NCI-H226 (cell line): ENCODE results near the gene NT5C2.
"Not testable (repeated sequence)": the region's sequence is repeated elsewhere in the genome, so short reads cannot be mapped to it uniquely, and the experiment has no call there.

ENCODE experiments used
- DNase-seq: peaks from one replicate; pipeline ENCODE4 v3.0.0-alpha.2; 2015

NT5C2 gene

DNA sequence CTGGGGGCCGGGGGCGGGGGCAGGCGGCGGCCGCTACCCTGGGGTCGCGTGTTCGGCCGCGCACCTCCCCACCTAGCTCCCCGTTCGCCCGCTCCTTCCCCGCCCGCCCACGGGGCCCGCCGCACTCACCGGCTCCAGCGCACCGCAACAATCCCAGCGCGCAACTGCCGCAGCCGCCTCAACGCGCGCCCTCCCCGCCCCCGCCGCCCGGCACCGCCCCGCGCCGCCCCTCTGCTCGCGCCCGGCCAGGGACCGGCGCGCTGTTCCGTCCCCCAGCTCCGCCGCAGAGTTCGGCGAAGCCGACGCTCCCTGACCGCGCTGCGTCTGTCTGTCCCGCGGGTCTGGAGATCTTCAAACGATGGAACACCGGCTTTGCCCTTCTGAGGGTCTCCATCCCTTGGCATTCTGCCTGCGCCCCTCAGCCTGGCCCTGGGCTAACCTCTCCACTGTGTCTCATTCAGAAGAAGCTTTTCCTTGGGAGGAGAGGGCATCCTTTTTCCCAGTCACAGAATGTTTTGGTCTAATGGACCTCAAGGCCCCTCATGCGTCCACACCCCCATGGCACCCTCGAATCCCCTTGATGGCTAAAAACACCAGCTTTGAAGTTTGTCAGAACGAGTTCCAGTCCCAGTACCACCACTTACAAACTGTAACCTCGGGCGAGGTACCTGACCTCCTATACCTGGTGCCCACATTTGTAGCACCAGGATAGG is at the start of gene NT5C2:
Gene NT5C2, minus strand, starts transcription at position 166 of the 713 bp plus-strand sequence. CDS start 18,314 bp downstream, outside the sequence.
- peak; percentile 68 for DNase-seq

DNA sequence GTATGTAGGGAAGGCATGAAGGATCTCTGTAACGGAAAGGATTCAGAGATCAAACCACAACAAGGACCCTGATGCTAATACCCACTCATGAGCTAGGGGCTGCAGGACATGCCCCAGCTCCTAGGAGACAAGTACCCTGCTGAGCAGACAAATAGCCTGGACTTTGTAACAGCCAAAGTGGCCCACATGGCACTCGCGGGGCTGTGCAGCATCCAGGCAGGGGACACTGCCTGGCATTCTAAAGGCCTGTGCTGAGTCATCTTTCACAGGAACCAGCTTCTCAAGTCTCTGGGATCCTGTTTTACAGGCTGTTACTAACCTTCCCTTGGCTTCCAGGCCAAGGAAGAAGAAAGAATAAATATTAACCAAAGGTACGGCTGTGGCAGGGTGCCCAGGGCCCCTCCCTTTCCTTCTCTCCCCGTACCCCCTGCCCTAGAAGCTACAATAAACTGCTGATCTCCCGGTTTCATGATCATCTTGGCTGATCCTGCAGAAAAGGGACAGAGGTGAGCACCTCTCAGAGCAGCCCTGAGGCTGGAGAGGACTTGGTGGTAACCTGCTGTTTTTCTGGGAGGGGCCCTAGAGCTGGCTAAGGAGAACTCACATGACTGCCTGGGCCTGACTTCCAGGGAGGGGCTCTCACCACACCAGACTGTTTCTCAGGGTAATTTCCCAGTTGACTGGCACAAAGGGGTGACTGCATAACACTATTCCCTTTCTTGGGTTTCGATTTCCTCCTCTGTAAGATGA is 48.4 kb upstream of the NT5C2 start:
- DNase-seq: peak; percentile 47

DNA sequence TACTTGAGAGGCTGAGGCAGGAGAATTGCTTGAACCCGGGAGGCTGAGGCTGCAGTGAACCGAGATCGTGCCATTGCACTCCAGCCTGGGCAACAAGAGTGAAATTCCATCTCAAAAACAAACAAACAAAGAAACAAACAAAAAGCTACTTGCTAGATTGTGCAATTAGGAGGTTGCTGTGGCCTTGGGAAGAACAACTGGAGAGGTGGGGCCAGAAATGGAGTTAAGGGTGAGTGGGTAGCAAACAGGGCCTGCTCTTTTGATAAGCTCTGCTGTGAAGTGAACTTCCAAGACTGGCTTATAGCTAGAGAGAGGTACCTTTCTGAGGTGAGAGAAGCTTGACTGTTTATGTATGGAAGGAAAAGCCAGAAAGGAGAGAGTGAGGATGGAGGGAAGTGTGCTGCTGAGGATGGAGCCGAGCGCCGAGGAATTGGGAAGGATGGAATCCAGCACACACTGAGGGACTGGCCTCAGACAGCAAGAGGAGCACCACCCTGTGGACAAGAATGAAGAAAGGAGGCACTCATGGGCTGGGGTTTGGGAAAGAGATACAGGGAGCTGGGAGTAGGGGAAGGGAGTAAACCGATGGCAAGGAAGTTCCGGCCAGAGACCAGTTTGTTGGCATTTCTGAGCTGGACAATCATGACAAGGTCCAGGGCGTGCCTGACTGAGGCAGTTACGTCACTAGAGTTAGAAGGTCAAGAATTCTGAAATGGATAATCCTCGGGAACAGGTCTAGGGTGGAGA is 45.6 kb upstream of the NT5C2 start:
- DNase-seq: peak; percentile 87

DNA sequence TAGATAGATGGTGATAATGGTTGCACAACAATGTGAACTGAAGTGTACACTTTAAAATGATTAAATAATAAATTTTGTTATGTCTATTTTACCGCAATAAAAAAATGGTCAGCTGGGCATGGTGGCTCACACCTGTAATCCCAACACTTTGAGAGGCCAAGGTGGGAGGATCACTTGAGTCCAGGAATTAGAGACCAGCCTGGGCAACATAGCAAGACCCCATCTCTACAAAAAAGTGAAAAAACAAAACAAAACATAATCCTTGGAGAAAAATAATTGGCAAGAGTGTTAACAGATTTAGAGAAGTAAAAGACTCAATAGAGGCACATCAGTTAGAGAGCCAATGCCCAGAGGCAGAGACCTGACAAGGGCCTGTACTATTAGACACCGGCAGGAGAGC is 42.7 kb upstream of the NT5C2 start:
- DNase-seq: no peak

DNA sequence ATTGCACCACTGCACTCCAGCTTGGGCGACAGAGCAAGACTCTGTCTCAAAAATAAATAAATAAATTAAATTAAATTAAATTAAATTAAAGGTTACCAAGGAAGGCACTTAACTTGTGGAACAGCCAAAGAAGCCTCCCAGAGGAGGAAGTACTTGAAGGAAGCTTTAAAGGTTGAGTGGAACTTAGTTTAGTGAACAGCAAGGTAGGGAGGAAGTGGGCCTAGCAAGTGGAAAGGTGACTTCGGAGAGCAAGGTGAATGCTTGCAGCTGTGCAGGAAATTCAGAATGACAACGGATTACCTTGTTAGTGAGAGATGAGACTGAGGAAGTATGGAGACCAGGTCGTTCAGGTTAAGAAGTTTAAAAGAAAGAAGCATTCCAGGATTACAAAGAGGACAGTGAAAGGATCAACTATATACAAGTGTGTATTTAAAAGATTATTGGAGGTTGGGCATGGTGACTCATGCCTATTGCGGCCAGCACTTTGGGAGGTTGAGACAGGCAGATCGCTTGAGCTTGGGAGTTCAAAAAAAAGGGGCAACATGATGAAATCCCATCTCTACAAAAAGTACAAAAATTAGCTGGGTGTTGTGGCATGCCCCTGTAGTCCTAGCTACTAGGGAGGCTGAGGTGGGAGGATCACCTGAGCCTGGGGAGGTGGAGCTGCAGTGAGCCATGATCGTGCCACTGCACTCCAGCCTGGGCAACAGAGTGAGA is 39.9 kb upstream of the NT5C2 start:
- peak; percentile 52 for DNase-seq

DNA sequence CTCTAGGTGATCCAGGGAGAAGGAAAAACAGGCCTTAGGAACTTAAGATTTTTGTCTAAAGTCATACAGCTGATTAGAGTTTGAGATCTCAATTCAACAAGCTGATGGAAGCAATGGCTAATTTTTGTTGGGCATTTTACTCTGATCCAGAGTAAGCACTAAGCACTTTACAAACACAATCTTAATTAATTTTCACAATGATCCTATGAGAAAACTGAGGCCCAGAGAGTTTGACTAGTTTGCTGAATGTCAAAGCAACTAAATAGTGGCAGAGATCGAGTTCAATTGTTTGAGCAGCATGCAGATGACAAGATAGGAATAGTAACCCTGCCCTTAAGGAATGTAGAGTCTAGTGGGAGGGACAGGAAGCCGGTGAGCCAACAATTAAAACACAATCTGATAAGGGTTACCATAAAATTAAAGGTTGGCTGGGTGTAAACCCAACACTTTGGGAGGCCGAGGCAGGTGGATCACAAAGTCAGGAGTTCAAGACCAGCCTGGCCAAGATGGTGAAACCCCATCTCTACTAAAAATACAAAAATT is 39.1 kb upstream of the NT5C2 start:
- DNase-seq: no peak

DNA sequence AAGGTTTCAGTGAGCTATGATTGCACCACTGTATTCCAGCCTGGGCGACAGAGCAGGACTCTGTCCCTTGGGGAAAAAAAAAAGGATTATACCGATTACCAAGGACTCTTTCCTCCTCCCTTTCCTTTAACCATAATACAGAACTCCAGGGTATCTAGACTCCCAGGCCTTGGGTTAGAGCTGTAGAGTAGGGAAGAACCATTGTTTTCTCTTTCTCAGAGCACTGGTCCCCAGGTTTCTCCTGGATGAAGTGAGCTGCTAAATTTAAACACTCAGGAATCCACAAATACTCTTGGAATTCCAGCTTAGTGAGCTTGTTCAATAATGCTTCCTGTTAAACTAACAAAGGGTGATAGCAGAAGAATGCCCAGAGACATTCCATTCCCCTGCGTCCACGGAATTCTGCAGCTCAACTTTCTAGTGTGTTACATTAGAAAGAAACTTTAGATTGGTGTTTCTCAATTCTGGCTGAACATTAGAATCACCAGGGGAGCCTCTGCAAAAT is 38.0 kb upstream of the NT5C2 start:
- DNase-seq: peak; percentile 98

DNA sequence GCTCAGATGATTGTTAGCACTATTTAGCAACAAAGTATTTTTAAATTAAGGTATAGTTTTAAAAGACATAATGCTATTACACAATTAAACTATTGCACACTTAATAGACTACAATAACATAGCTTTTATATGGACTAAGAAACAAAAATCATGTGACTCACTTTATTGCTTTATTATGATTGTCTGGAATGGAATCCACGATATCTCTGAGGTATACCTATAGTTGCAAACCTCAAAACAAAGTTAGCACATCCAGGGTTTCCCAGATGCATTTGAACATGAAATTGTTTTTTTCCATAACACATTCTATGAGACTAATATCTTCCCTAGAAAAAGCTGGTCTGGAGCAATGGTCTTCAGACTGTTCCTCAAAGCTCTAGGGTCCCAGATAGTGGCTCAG is 34.3 kb upstream of the NT5C2 start:
- peak; percentile 81 for DNase-seq

DNA sequence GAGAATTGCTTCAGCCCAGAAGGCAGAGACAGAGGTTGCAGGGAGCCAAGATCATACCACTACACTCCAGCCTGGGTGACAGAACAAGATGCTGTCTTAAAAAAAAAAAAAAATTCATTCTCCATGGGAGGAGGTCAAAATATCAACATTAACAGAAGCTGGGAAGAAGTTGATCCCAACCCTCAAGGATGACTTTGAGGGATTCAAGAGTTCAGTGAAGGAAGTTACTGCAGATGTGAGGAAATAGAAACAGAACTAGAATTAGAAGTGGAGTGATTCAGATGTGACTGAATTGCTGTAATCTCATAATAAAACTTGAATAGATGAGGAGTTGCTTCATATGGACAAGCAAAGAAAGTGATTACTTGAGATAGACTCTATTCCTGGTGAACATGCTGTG is 32.9 kb upstream of the NT5C2 start:
- DNase-seq: no peak

DNA sequence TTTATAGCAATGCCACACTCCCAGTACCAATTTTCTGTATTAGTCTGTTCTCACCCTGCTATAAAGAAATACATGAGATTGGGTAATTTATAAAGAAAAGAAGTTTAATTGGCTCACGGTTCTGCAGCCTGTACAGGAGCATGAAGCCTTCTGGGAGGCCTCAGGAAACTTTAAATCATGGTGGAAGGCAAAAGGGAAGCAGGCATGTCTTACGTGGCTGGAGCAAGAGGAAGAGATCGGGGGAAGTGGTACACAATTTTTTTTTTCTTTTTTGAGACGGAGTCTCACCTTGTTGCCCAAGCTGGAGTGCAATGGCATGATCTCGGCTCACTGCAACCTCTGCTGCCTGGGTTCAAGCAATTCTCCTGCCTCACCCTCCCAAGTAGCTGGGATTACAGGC is 31.6 kb upstream of the NT5C2 start:
- not testable (repeated sequence) for DNase-seq

DNA sequence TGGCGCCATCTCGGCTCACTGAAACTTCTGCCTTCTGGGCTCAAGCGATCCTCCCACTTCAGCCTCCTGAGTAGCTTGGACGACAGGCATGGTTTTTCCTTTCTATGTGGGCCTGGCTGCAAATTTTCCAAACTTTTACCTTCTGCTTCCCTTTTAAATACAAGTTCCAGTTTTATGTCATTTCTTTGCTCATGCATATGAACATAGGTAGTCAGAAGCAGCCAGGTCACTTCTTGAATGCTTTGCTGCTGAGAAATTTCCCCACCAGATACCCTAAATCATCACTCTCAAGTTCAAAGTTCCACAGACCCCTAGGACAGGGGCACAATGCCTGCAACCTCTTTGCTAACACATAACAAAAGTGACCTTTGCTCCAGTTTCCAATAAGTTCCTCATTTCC is 31.1 kb upstream of the NT5C2 start:
- no peak for DNase-seq

DNA sequence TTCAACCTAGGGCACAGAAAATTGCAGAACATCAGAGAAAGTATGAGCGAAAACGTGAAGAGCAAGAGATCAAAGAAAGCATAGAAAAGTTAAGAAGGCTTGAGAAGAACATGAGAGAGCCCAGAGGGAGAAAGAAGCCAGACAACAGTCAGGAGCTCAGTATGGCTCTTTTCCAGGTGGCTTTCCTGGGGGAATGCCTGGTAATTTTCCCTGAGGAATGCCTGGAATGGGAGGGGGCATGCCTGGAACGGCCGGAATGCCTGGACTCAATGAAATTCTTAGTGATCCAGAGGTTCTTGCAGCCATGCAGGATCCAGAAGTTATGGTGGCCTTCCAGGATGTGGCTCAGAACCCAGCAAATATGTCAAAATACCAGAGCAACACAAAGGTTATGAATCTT is 23.3 kb upstream of the NT5C2 start:
- DNase-seq: peak; percentile 81

DNA sequence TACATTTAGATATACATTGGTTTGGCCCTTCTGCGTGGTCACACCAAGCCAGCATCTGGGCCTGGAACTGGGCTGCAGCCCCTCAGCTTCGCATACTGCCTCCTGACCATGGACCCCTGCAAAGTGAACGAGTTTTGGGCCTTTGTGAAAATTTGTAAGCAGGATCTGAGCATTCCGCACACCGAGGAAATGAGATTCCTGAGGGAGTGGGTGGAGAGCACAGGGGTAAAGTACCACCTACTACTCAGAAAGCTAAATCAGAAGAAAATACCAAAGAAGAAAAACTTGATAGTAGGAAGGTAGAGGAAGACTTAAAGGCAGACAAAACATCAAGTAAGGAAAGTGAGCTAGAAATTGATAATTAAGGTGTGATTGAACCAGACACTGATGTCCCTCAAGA is 22.5 kb upstream of the NT5C2 start:
- no peak for DNase-seq

DNA sequence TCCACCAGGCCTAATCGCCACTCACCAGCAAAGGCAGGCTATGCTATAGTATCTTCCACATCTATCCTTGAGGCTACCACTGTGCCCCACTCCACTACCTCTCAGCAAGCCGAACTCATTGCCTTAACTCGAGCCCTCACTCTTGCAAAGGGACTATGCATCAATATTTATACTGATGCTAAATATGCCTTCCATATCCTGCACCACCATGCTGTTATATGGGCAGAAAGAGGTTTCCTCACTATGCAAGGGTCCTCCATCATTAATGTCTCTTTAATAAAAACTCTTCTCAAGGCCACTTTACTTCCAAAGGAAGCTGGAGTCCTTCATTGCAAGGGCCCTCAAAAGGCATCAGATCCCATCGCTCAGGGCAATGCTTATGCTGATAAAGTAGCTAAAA is 17.2 kb upstream of the NT5C2 start:
- DNase-seq: not testable (repeated sequence)

DNA sequence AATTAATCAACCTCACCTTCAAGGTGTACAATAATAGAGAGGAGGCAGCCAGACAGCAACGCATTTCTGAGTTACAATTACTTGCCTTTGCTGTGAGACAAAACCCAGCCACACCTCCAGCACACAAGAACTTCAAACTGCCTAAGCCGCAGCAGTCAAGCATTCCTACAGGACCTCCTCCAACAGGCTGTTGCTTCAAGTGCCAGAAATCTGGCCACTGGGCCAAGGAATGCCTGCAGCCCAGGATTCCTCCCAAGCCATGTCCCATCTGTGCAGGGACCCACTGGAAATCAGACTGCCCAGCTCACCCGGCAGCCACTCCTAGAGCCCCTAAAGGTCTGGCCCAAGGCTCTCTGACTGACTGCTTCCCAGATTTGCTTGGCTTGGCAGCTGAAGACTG is 14.6 kb upstream of the NT5C2 start:
- DNase-seq: not testable (repeated sequence)

DNA sequence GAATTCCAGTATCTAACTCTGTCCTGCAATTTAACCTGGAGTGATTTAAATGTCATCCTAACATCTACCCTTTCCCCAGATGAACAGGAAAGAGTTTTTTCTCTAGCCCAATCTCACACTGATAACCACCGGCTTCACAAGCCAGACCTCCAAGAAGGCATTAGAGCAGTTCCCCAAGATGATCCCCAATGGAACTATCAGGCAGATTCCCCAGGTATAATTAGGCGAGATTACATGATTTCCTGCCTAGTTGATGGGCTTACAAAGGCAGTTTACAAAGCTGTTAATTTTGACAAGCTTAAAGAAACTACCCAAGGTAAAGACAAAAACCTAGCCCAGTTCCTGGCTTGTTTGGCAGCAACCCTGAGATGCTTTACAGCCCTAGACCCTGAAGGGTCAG is 14.1 kb upstream of the NT5C2 start:
- DNase-seq: no peak

DNA sequence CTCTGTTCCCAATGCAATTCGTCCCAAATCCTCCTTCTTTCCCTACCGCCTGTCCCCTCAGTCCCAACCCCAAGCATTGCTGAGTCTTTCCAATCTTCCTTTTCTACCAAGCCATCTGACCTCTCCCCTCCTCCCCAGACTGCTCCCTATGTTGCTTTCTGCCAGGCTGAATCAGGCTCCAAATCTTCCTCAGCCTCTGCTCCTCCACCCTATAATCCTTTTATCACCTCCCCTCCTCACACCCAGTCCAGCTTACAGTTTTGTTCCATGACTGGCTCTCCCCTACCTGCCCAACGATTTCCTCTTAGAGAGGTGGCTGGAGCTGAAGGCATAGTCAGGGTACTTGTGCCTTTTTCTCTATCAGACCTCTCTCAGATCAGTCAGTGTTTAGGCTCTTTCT is 13.6 kb upstream of the NT5C2 start:
- DNase-seq: not testable (repeated sequence)

DNA sequence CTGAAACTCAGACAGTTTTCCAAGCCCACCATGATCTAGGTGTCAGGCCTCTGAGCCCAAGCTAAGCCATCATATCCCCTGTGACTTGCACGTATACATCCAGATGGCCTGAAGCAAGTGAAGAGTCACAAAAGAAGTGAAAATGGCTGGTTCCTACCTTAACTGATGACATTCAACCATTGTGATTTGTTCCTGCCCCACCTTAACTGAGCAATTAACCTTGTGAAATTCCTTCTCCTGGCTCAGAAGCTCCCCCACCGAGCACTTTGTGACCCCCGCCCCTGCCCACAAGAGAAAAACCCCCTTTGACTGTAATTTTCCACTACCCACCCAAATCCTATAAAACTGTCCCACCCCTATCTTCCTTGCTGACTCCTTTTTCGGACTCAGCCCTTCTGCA is 12.3 kb upstream of the NT5C2 start:
- not testable (repeated sequence) for DNase-seq

DNA sequence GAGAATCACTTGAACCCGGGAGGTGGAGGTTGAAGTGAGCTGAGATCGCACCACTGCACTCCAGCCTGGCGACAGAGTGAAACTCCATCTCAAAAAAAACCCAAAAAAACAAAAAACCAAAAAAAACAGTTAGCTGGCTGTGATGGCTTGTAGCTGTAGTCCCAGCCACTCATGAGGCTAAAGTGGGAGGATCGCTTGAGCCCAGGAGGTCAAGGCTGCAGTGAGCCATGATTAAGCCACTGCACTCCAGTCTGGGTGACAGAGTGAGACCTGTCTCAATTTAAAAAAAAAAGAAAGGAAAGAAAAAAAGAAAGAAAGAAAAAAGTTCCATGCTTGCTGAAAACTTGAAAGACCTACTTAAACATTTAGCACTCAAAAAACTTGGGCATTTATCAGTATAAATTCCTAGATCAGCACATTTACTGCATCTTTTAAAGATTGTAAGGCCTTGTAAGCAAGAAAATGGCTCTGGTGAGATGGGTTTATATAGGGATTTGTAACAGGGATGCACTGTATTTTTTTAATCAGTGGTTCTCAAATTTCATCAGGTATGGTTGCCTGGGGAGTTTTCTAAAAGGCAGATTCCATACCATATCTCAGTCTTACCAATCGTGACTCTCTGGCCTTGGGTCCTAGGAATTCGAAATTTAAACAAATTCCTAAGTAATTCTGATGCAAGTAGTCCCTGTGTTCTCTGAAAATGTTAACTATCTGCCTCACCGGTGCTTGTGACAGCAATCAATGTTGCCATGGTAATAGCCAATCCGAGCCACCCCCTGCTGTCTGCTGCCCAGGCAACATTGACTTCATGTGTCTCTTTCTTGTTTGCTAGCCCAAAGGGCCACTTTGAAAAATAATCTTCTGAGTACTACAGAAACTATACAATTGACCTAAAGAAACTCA is 11.5 kb upstream of the NT5C2 start:
- DNase-seq: no peak

DNA sequence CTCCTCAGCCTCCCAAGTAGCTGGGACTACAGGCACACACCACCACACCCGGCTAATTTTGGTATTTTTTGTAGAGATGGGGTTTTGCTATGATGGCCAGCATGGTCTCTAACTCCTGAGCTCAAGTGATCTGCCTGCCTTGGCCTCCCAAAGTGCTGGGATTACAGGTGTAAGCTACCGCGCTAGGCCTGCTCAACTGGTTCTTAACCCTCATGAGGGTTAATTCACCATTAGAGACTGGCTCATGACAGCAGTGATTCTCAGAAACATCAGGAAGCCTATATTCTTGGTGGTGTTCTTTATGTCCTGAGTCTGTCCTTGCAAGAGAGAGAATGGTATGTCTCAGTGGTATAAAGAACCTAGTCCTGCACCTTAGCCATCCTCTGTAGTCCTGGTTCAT is 10.4 kb upstream of the NT5C2 start:
- DNase-seq: no peak

DNA sequence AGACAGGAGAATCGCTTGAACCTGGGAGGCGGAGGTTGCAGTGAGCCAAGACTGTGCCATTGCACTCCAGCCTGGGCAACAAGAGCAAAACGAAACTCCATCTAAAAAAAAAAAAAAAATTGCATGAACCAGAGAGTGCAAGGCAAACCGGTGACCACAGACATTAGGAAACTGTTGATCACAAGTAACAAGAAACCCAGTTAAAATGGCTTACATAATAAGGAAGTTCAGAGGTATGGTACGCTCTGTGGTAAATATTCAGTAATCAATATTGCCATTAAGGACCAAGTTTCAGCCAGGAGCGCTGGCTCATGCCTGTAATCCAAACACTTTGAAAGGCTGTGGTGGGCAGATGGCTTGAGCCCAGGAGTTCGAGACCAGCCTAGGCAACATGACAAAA is 9.2 kb upstream of the NT5C2 start:
- DNase-seq: no peak

DNA sequence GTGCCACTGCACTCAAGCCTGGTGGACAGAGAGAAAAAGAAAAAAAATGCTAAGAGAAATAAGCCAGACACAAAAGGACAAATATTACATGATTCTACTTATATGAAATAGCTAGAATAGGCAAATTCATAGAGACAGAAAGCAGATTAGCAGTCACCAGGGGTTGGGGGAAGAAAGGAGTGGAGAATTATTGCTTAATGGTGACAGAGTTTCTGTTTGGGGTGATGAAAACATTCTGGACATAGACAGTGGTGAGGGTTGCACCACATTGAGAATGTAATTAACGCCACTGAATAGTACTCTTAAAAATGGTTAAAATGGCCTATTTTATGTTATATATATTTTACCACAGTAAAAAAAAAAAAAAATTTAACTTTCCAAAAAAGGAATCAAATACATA is 6.4 kb upstream of the NT5C2 start:
- no peak for DNase-seq
